GM21786 (cell line): Measurements from ENCODE around the gene WDR44.
"Not testable (repeated sequence)": the region's sequence is repeated elsewhere in the genome, so short reads cannot be mapped to it uniquely, and the experiment has no call there.

ENCODE experiments used
- ATAC-seq: cut with Tn5 transposase; IDR thresholded peaks from one replicate; pipeline ENCODE4 v1.9.1; 2021; ENCODE audit not compliant: unreplicated experiment

The WDR44 gene, protein sequence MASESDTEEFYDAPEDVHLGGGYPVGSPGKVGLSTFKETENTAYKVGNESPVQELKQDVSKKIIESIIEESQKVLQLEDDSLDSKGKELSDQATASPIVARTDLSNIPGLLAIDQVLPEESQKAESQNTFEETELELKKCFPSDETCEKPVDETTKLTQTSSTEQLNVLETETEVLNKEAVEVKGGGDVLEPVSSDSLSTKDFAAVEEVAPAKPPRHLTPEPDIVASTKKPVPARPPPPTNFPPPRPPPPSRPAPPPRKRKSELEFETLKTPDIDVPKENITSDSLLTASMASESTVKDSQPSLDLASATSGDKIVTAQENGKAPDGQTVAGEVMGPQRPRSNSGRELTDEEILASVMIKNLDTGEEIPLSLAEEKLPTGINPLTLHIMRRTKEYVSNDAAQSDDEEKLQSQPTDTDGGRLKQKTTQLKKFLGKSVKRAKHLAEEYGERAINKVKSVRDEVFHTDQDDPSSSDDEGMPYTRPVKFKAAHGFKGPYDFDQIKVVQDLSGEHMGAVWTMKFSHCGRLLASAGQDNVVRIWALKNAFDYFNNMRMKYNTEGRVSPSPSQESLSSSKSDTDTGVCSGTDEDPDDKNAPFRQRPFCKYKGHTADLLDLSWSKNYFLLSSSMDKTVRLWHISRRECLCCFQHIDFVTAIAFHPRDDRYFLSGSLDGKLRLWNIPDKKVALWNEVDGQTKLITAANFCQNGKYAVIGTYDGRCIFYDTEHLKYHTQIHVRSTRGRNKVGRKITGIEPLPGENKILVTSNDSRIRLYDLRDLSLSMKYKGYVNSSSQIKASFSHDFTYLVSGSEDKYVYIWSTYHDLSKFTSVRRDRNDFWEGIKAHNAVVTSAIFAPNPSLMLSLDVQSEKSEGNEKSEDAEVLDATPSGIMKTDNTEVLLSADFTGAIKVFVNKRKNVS

DNA sequence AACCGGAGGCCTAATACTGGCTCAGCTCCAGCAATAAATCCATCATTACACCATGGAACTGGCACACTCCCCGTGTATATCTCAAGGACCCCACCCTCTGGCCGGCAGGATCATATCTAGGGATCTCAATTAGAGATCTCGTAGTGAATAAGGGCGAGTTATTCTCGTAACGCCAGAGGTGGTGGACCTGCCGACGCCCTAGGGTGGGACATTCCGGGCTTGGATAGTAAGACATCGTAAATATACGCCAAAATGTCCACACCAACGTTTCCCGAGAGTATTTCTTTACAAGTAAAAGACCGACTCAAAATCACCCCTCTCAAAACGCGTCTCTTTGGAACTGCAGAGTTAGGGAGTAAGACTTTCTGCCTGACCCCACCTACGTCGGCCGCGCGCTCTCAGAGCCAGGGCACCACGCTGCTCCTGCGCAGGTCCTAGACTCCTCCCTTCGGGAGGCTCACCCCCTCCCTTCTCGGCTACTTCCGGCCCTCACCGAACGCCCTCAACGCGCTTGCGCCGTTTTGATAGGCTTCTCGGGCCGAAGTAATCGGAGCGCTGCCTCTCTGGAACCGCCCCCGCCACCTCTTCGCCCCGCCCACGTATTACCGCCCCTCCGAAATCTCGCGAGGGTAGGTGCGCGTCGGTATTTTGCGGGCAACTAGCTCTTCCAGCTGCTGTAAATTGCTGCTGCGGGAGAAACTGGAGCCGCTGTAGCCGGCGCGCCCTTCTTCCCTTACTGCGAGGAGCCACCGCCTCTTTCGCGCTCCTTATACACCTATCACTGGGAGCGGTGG, at the start of gene WDR44:
WDR44 (plus strand) TSS at position 643 of the 794 bp plus-strand sequence. CDS start 398 bp downstream, outside the sequence.
- peak; percentile 83 for ATAC-seq

DNA sequence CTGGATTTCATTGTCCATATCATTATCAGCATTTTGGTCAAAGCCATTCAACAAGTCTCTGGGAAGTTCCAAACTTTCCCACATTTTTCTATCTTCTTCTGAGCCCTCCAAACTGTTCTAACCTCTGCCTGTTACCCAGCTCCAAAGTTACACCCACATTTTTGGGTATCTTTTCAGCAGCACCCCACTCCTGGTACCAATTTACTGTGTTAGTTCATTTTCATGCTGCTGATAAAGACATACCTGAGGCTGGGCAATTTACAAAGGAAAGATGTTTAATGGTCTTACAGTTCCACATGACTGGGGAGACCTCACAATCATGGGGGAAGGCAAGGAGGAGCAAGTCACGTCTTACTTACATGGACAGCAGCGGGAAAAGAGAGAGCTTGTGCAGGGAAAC, 40.1 kb upstream of the WDR44 start:
- ATAC-seq, result not testable (repeated sequence)

DNA sequence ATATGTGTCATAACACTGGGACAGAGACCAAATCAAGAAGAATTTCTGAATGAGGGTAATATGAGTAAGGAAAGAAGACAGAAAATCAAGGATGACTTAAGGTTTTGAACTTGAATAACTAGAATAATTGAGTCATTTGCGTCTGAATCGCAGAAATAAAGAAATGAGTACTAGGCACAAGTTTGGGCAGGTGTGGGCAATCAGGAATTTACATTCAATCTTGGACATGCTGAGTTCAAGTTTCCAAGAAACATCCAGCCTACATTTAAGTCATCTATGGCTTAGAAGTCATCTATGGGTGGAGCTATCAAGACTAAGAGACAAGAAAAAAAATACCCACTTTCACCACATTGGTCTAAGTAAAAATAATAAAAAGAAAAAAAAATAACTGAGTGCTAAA, 30.4 kb upstream of the WDR44 start:
- ATAC-seq, result no peak

DNA sequence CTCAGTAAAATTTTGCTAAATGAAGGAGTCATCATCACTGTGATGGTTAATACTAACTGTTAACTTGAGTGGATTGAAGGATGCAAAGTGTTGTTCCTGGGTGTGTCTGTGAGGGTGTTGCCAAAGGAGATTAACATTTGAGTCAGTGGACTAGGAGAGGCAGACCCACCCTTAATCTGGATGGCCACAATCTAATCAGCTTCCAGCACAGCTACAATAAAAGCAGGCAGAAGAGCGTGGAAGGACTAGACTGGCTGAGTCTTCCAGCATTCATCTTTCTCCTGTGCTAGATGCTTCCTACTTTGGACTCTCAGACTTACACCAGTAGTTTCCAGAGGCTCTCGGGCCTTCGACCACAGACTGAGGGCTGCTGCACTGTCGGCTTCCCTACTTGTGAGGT, 21.3 kb upstream of the WDR44 start:
- no peak for ATAC-seq

DNA sequence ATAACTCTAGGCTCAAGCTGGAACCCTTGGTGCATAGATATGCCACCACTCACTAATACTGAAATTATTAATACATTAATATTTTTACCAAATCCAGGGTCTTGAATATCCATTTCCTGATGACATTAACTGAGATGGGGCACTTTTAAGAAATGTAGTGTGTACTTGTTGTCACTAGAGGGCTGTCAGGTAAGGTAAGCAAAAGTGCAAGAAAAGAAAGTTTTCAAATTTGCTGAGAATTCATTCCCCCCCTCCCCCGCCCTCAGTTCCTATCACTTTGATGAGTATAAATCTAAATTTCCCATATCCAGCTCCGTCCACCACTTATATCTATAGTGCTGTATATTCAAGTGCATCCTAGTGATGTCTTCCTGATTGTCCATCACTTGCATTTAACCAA, 20.5 kb upstream of the WDR44 start:
- no peak for ATAC-seq

DNA sequence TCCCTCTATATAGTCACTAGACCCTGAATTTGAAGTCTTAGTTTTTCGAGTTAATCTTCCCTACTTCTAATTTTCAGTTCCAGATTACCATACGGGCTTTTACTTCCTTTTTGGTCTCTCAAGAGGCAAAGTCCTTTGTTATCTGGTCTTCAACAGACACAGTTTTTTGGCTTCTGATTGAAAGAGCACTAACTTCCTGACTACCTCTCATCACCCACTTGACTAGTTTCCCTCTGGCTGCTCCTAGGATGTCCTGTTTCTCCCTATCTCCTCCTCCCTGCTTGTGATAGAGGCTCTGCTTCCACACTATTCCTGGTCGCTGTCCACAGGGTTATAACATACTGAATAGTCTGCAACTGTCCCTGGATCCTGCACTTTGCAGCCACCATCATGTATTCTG, 16.7 kb upstream of the WDR44 start:
- no peak for ATAC-seq

DNA sequence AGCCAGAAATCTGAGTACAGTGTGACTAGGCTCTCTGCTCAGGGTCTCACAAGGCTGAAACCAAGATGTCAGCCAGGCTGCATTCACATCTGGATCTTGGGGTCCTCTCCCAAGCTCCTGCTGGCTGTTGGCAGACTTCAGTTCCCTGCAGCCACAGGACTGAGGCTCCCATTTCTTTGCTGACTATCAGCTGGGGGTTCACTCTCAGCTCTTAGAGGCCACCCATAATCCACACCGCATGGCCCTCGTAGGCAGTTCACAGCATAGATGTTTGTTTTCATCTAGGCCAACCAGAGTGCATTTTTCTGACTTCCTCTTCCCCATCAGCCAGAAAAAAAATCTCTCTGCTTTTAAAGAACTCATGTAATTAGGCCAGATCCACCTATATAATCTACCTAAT, 8.2 kb upstream of the WDR44 start:
- no peak for ATAC-seq

DNA sequence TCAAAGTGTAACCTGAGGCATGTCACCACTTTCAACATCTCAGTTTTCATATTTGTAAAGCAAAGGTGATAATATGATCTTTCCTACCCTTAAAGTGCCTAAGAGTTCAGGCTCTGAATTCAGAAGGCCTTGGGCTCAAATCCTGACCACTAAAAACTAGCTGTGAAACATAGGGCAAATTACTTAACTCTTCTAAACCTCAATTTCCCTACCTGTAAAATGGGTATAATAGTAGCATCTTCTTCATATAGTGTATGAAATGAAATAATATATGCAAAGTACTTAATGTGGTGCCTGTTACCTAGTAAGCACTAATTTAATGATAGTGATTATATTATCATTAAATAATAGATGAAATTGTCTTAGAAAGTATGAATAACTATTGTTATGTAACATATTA, 7.0 kb upstream of the WDR44 start:
- no peak for ATAC-seq

DNA sequence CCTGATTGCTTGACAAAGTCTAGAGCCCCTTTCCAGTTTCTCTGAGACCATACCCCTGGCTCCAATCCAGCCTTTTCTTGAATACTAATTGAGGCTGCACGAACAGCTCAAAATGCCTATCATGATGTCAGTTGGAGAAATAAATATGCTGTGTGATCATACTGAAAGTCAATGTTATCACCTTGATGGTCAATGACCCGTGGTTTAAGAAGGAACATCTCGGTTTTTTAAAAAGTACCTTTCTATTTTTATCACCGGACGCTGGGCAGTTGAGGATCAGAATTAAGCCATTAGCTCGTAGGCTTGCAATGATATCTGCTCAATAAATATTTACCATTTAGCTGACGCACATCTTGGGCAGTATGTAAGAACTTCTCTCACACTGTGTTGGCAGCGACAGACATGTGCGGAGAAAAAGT, 852 bp upstream of the WDR44 start:
- no peak for ATAC-seq

DNA sequence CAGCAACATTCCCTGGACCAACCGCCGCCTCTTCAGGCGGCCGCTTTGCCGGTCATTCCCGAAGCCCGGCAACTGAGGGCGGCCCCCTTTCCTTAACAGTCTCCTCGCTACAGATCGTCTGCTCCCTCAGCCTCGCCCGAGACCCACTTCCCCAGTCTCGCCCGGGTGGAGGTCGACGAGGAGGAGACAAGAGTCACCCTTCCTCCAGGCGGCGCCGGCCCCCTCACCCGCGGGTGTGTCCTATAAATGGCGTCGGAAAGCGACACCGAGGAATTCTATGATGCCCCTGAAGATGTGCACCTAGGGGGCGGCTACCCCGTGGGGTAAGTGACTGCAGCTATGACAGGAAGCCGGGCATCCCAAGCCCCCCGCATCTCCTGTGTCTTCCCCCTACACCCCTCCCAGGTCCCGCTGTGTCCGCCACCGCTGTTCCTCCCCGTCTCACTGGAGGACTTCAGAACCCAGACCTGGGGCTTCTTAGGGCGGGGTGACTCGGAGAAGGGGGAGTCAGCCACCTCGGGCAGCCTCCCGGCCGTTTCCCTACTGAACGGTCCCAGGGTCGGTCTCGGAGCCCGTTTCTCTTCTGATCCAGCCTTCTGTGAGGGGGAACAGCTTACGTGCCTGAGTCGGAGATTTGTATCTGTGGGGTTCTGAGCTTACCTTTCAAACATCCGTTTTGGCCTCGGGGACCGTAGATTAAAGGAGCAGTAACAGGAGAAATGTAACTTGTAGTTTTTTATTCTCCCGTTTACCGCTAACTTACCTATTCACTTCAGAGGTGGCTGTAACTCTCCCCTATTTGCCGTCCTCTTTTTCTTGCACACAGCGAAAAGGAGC, 570 bp downstream of the WDR44 start:
- peak; percentile 18 for ATAC-seq

DNA sequence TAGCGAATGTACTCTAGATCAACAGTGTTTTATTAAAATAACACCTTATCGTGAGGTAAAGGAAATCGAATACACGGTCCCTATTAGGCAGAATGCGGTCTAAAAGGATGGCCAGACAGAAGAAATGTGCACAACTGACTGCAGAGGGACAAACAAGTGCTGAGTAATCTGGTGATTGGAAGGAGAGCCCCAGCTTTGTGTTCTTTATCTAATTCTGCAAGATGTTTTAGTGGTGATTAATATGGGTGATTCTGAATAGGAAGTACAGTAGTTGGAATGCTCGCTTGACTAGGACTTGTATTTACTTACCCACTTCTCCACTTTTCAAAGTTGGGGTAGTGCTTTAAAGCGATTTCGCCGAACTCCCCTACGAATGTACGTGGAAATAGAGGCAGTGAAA, 1.2 kb downstream of the WDR44 start:
- ATAC-seq, result no peak

DNA sequence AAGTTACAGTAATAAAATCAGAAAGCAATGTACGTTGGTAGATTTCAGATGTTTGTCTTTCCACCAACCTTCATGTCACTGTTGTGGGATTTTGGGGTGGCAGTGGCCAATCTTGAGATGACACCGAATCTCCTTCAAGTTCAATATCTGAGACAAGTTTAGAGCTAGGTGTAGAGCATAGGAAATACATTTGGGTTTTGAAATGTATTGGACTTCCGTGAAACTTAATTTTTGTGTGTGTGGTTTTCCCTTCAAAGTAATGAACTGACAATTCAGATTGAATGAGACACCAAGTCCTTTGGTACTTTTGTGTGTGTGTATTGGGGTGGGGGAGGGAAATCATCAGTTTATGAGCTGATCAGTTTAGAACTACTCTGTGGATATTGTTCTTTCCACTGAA, 1.8 kb downstream of the WDR44 start:
- ATAC-seq, result no peak

DNA sequence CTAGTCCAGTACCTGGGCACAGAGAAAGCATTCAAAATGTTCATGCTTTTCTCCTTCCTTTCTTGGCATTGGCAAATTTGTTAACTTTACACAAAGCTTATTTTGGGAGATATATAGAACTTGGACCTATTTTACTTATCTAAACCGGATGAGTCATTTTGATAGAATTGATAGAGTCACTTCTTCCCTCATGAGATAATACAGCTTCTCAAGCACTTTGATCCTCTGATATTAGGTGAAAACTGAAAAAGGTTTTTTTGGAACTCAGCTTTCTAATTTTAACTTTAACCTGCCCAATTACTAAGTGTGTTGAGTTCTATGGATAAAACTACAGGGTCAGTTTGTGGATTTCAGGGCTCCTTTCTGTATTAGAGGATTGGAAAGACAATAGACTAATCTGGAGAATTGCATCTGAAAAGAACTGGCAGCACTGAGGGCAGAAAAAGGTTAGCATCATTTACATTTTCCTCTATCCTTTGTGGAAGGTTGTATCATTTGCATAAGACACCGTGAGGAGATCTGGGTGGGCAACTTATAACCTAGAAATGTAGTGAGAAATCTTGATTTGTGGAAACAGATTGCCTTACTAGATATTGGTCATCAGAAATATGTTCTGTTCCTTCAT, 2.4 kb downstream of the WDR44 start:
- ATAC-seq, result no peak

DNA sequence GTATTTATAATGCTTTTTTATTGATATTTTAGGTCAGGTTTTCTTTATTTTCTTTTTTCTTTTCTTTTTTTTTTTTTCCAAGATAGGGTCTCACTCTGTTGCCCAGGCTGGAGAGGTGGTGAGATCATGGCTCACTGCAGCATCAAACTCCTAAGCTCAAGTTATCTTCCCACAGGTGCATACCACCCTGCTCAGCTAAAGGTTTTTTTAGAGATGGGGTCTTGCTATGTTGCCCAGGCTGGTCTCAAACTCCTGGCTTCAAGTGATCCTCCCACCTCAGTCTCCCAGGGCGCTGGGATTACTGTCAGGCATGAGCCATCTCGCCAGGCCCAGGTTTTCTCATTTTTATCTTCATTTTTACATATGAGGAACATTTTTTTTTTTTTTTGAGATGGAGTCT, 3.3 kb downstream of the WDR44 start:
- no peak for ATAC-seq

DNA sequence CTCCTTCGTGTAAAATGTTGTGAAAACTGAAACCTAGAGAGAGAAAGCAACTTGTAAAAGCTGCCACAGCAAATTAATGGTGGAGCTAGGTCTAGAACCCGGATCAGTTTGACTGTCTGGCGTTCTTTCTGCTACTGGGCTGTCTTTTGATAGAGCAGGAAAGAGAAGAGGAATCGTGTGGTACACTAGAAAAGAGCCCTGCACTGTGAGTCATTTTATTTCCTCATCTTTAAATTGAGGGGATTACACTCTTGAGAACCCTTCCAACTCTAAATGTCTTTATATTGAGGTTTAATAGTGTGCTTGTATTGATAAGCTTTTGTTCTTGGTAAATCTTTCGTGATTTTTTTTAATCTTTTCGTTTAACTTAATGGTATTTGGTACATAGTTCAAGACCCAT, 4.3 kb downstream of the WDR44 start:
- no peak for ATAC-seq

DNA sequence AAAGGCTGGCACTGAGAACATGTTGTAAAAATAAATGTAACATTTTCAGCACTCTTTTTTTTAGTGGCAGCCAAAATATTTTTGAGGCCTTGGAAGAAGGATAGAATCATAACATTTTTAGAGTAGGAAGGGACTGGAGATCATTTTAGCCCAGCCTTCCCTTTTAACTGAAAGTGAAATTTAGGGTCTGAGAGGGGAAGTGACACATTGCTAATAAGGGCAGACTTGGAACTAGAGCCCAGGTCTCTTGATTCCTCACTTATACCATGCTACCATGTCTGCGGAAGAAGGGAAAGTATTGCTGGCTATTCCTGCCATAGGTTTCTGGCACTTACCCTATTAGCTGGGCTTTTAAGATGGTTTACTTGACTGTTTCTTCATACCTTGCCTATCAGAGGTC, 4.8 kb downstream of the WDR44 start:
- ATAC-seq, result peak; percentile 23

DNA sequence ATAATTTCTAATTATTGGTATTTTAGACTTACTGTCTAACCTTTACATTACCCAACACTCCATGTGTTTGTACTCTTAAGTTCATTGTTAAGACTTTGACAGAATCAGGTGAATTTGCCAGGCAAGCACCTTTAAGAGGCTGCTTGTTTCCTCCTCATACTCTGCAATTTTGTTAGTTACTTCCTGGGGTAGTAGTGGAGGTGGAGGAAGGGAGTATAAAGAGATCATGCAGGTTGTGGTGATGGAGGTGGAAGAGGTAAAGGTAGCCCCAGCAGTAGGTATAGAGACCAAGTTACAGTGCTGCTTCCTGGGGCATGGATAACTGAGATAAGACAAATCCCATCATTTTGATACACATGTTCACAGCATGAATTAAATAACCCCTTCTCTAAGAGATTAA, 6.7 kb downstream of the WDR44 start:
- no peak for ATAC-seq

DNA sequence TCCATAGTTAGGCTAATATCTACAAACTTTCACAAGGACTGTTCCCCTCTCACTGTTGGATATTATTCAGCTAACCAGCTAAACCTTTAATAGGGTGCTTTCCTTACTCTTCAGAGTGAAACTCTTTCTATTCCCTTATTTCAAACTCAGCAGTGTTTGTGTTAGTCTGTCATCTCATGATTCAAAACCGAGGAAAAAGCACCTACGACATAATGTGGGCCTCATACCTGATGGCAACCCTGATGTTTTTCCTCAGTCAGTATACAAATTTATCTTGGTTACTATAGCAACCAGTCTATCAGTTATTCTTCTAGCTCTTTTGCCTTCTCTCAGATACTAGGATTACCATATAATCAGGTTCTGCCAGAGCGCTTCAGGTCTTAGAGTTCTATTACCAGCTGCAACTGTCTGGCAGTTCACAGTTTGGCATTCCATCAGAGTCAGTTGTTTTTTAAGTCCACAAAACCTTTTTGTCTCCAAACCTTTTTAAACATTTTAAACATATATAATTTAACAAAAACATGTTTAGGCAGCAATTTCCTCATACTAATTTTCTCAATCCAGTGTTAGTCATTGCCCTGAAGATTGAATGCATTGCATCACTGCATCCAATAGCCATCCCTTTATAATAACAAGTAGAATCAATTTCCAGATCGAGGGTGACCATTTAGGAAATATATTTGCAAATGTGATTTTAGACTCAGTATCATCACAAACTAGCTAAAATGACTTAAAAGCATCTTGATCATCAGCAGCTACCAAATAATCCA, 7.4 kb downstream of the WDR44 start:
- no peak for ATAC-seq

DNA sequence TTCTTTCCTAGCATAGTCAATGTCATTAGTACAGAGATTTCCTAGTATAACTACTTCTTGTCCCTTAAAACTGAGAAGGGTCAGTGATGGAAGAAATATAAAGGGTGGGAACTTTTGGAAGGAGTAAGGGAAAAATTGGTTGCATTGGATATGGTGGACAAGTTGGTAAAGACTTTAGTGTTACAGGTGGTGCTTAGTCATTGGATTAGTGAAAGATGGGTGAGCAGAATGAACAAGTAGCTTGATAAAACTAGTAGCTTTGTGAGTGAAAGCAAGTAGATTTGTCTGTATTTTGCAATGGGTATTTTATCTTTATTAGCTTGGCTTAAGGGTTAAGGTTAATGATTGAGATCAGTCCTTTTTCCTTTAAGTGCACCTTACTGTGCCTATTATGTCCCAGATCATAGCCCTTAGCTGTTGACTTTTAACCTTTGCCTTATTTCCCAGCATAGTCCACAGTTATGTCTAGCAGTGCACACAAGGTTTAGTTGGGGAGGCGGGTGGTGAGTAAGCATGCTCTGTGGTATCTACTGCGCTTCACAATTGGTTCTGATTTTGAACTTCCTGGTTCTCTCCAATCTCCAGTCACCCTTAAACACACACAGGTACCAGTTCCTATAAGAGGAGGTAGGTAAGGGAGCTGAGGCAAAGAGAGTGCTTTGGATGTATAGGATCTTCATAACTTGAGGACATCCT, 9.5 kb downstream of the WDR44 start:
- no peak for ATAC-seq
